Testis (tissue), 3 donors: ENCODE results near the gene OR2G2. TPM values are rescaled to one million over a fixed set of nuclear protein-coding genes. Genes with fewer than 3 reads are reported as not detected.
A peak's percentile ranks its signal among the peaks of the same experiment; 100 is the strongest.

Source experiments
- DNase-seq: peaks from one replicate; pipeline ENCODE4 v3.0.0-alpha.2; 2019
- H3K27ac ChIP-seq, 2 donors: fragments of 200-600 bp; sonication (generic); one replicate each; pipeline ENCODE4 v1.5.1; 2019
- H3K27me3 ChIP-seq: fragments of 200-600 bp; sonication (generic); one replicate; pipeline ENCODE4 v1.5.1; 2019
- H3K36me3 ChIP-seq: fragments of 200-600 bp; sonication (generic); one replicate; pipeline ENCODE4 v1.5.1; 2017; ENCODE audit warnings: low read depth; ENCODE audit errors: missing control alignments
- H3K4me1 ChIP-seq: fragments of 200-600 bp; sonication (generic); one replicate; pipeline ENCODE4 v1.5.1; 2019
- H3K4me3 ChIP-seq, 2 donors: fragments of 200-600 bp; sonication (generic); one replicate each; pipeline ENCODE4 v1.5.1; 2017 to 2019
- H3K9me3 ChIP-seq: fragments of 200-600 bp; sonication (generic); one replicate; pipeline ENCODE4 v1.5.1; 2017
- POLR2A ChIP-seq: fragments of 450-650 bp; IDR thresholded peaks from one replicate; pipeline ENCODE4 v1.6.1; 2017; ENCODE audit warnings: antibody characterized with exemption, mild to moderate bottlenecking, moderate library complexity
- WGBS, 2 donors: methylation state at CpG; one replicate each; pipeline ENCODE4 v1.1.5; 2018; 5-methylcytosine and 5-hydroxymethylcytosine counted together
- intact Hi-C: fragments of 100-400 bp; cut with DNase I; formaldehyde crosslinking; loops from one replicate; pipeline ENCODE4 v1.15.1; 2023; ENCODE audit warnings: low total_unique reads
- polyA plus RNA-seq: library from polyadenylated mRNA; stranded (reverse); fragments of 350-450 nt; fragmentation: Illumina TruSeq; extraction: RNeasy Lipid Tissue Mini Kit (QIAGEN cat#74804); gene quantifications from one replicate; pipeline ENCODE4 v1.2.3, GENCODE V29; 2014; ENCODE audit warnings: low read depth, low replicate concordance; ENCODE audit not compliant: insufficient read depth
- small RNA-seq, 2 donors: library from RNA; depleted of rRNA; stranded (forward); fragments of <200 nt; gene quantifications; one replicate each; pipeline ENCODE3, GENCODE V24; 2016
- total RNA-seq, 2 donors: library from RNA; depleted of rRNA; stranded (reverse); fragments of >200 nt; gene quantifications; one replicate each; pipeline ENCODE4 v1.2.3, GENCODE V29; 2016
- TF ChIP-seq, protein P1 (sequence below), 3 experiments: fragments of 450-650 bp in 2 of 3; fragments of 200-600 bp in 1 of 3; sonication (generic) in 1 of 3; IDR thresholded peaks; one replicate each; pipeline ENCODE4 v1.5.1; 2016 to 2019; ENCODE audit warnings: antibody characterized with exemption in 3 of 3, mild to moderate bottlenecking in 2 of 3, moderate library complexity in 1 of 3

OR2G2 gene
- total and polyA plus RNA-seq, 3 donors from 2014 or later: 0.39 TPM; not detected in 2

DNA sequence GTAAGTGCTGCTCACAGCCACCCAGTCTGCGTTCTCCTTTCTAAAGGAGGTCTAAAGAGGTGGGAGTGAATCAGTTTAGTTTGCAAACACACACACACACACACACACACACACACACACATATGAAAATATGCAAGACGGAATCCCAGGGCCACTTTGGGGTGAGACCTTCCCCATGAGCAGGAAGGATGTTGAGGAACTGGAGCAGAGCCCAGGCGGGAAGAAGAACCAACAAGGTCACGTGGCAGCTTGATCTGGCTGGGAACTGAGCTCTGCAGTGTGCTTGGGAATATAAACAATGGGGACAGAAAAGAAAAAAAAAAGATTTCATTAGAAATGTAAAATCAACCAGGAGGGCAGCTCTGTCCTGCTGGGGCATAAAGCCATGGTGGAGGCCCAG lies 49.9 kb downstream of the OR2G2 start:
- TF ChIP-seq POLR2A: no peak
- TF ChIP-seq, protein P1, sequence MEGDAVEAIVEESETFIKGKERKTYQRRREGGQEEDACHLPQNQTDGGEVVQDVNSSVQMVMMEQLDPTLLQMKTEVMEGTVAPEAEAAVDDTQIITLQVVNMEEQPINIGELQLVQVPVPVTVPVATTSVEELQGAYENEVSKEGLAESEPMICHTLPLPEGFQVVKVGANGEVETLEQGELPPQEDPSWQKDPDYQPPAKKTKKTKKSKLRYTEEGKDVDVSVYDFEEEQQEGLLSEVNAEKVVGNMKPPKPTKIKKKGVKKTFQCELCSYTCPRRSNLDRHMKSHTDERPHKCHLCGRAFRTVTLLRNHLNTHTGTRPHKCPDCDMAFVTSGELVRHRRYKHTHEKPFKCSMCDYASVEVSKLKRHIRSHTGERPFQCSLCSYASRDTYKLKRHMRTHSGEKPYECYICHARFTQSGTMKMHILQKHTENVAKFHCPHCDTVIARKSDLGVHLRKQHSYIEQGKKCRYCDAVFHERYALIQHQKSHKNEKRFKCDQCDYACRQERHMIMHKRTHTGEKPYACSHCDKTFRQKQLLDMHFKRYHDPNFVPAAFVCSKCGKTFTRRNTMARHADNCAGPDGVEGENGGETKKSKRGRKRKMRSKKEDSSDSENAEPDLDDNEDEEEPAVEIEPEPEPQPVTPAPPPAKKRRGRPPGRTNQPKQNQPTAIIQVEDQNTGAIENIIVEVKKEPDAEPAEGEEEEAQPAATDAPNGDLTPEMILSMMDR (IDR thresholded peaks at IDR 0.05): no peak
- no peaks in the 10 kb centered on the region for H3K4me1 ChIP-seq
- intact Hi-C loops: no loop called here
- H3K36me3 ChIP-seq: no peaks in the 10 kb centered on the region
- 67 to 69% methylated on average over 4 of the region's 4 CpGs for WGBS, 2 donors
- no peak overlapping the region for H3K4me3 ChIP-seq
- no peaks in the 10 kb centered on the region for H3K9me3 ChIP-seq
- H3K27ac ChIP-seq: no peak overlapping the region
- DNase-seq: no peak
- no peaks in the 10 kb centered on the region for H3K27me3 ChIP-seq

DNA sequence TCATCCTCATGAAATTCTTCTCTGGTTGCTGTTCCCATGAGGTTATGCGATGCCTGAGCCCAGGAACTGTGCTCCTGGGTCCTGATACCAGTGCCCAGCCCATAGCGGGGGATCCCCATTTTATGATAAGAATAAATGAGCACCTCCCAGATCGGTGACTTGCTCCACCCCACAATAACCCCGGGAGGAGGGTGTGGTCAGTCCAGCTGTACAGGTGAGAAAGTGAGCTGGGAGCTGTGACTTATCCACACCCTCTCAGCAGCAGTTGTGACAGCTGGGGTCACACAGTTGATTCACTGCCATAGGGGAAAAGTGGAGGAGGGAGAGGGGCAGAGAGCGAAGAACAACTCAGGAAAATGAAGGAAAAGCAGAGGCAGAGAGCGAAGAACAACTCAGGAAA lies 50.6 kb downstream of the OR2G2 start:
- H3K4me1 ChIP-seq: no peaks in the 10 kb centered on the region
- intact Hi-C loops: no loop called here
- no peak for TF ChIP-seq POLR2A
- TF ChIP-seq, protein P1 (IDR thresholded peaks at IDR 0.05): no peak
- peak overlapping the region in 1 of 2 donors; percentile 74 for H3K27ac ChIP-seq
- DNase-seq: no peak
- 57 to 61% methylated on average over 6 of the region's 6 CpGs for WGBS, 2 donors
- no peaks in the 10 kb centered on the region for H3K9me3 ChIP-seq
- peak overlapping the region; percentile 61 to 62 for H3K4me3 ChIP-seq
- H3K27me3 ChIP-seq: no peaks in the 10 kb centered on the region
- H3K36me3 ChIP-seq: no peaks in the 10 kb centered on the region

Small RNAs within 50 kb of the gene (small RNA-seq; reads per million reads assigned to genes)
- gene RF00026: 0 reads per million in 2 donors

Other genes starting within 250 kb of the OR2G2 start
- 1 to 10 TPM in 1 of 2 donors, under 1 TPM in 1; 0.31 to 1.4 TPM for gene NLRP3, start 172.2 kb upstream of the OR2G2 start, total RNA-seq
- 0.92 TPM for gene NLRP3, start 172.2 kb upstream of the OR2G2 start, polyA plus RNA-seq
- under 1 TPM in 1 of 2 donors, not detected in 1; 0.39 TPM for gene OR2B11, start 130.3 kb upstream of the OR2G2 start, total RNA-seq
- not detected for gene OR2B11, start 130.3 kb upstream of the OR2G2 start, polyA plus RNA-seq
- under 1 TPM; 0.87 TPM for gene OR2C3, start 51.9 kb upstream of the OR2G2 start, total RNA-seq
- gene OR2C3, start 51.9 kb upstream of the OR2G2 start, polyA plus RNA-seq: 0.55 TPM
- gene GCSAML, start 39.2 kb upstream of the OR2G2 start, total RNA-seq: 1 to 10 TPM; 2.8 to 3.7 TPM
- 8.4 TPM for gene GCSAML, start 39.2 kb upstream of the OR2G2 start, polyA plus RNA-seq
- gene OR2G3, start 17.2 kb downstream of the OR2G2 start, total RNA-seq: not detected
- gene OR2G3, start 17.2 kb downstream of the OR2G2 start, polyA plus RNA-seq: not detected
- gene OR13G1, start 91.4 kb downstream of the OR2G2 start, total RNA-seq: under 1 TPM in 1 of 2 donors, not detected in 1; 0.19 TPM
- not detected for gene OR13G1, start 91.4 kb downstream of the OR2G2 start, polyA plus RNA-seq
- gene OR6F1, start 128.3 kb downstream of the OR2G2 start, total RNA-seq: under 1 TPM; 0.62 to 0.94 TPM
- gene OR6F1, start 128.3 kb downstream of the OR2G2 start, polyA plus RNA-seq: 1.4 TPM
- gene OR14K1, start 150.3 kb downstream of the OR2G2 start, total RNA-seq: 1 to 10 TPM; 2.8 to 3.0 TPM
- gene OR14K1, start 150.3 kb downstream of the OR2G2 start, polyA plus RNA-seq: not detected
- 1 to 10 TPM in 1 of 2 donors, under 1 TPM in 1; 0.94 to 1.6 TPM for gene OR14A2, start 159.8 kb downstream of the OR2G2 start, total RNA-seq
- 4.2 TPM for gene OR14A2, start 159.8 kb downstream of the OR2G2 start, polyA plus RNA-seq
- not detected for gene OR1C1, start 172.2 kb downstream of the OR2G2 start, total RNA-seq
- not detected for gene OR1C1, start 172.2 kb downstream of the OR2G2 start, polyA plus RNA-seq
- gene OR14A16, start 235.8 kb downstream of the OR2G2 start, total RNA-seq: under 1 TPM in 1 of 2 donors, not detected in 1; 0.62 TPM
- not detected for gene OR14A16, start 235.8 kb downstream of the OR2G2 start, polyA plus RNA-seq